ENCODE measurements around the gene RIBC2.

RIBC2 gene

DNA sequence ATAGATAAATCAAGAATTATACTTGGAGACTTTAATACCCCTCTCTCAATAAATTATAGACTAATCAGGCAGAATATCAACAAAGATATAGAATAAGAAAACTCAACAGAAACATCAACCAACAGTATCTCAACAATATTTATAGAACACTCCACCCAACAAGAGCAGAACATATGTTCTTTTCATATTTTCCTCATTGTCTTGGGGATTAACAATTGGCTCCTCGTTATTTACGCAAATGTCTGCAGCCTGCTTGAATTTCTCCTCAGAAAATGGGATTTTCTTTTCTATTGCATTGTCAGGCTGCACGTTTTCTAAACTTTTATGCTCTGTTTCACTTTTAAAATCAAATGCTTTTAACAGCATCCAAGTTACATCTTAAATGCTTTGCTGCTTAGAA, 52.1 kb downstream of the RIBC2 start:
- no peak for TF ChIP-seq OSR1 (CRISPR knock-in tag; IDR thresholded peaks at IDR 0.05)
- TF ChIP-seq CSDC2 (CRISPR knock-in tag; IDR thresholded peaks at IDR 0.05): no peak
- ATAC-seq: no peak

GRCh38 chr22:45468872-45469271, 55.4 kb downstream of the RIBC2 start:
- peak; percentile 66 for ATAC-seq
- TF ChIP-seq TSHZ2 (CRISPR knock-in tag; IDR thresholded peaks at IDR 0.05) (no peak), ZNF70 (CRISPR knock-in tag; IDR thresholded peaks at IDR 0.05) (no peak), OSR1 (CRISPR knock-in tag; IDR thresholded peaks at IDR 0.05) (no peak), ZFP30 (CRISPR knock-in tag; IDR thresholded peaks at IDR 0.05) (no peak), BACH2 (CRISPR knock-in tag; IDR thresholded peaks at IDR 0.05; ENCODE audit: borderline replicate concordance) (no peak), ARNTL (CRISPR knock-in tag; IDR thresholded peaks at IDR 0.05; ENCODE audit: borderline replicate concordance, low read depth) (no peak), CSRNP3 (CRISPR knock-in tag; IDR thresholded peaks at IDR 0.05) (no peak), CREB5 (CRISPR knock-in tag; IDR thresholded peaks at IDR 0.05; ENCODE audit: low read depth) (no peak), ZC3H10 (CRISPR knock-in tag; IDR thresholded peaks at IDR 0.05) (no peak), ISL1 (CRISPR knock-in tag; IDR thresholded peaks at IDR 0.05) (no peak), SNAI2 (CRISPR knock-in tag; IDR thresholded peaks at IDR 0.05) (no peak), PPARA (CRISPR knock-in tag; IDR thresholded peaks at IDR 0.05; ENCODE audit: borderline replicate concordance) (no peak), RARB (CRISPR knock-in tag; IDR thresholded peaks at IDR 0.05) (no peak), PATZ1 (CRISPR knock-in tag; IDR thresholded peaks at IDR 0.05; ENCODE audit: borderline replicate concordance) (no peak), CSDC2 (CRISPR knock-in tag; IDR thresholded peaks at IDR 0.05) (no peak), GLIS3 (CRISPR knock-in tag; IDR thresholded peaks at IDR 0.05) (no peak), ESRRG (CRISPR knock-in tag; IDR thresholded peaks at IDR 0.05) (no peak), ZNF565 (CRISPR knock-in tag; conservative IDR thresholded peaks at IDR 0.05; ENCODE audit: low read depth) (no peak)
- TF ChIP-seq, protein P1, sequence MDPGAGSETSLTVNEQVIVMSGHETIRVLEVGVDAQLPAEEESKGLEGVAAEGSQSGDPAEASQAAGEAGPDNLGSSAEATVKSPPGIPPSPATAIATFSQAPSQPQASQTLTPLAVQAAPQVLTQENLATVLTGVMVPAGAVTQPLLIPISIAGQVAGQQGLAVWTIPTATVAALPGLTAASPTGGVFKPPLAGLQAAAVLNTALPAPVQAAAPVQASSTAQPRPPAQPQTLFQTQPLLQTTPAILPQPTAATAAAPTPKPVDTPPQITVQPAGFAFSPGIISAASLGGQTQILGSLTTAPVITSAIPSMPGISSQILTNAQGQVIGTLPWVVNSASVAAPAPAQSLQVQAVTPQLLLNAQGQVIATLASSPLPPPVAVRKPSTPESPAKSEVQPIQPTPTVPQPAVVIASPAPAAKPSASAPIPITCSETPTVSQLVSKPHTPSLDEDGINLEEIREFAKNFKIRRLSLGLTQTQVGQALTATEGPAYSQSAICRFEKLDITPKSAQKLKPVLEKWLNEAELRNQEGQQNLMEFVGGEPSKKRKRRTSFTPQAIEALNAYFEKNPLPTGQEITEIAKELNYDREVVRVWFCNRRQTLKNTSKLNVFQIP (CRISPR knock-in tag; IDR thresholded peaks at IDR 0.05; ENCODE audit: borderline replicate concordance, low read depth): no peak

- ATAC-seq: peak; percentile 61
- TF ChIP-seq PPARA (CRISPR knock-in tag; IDR thresholded peaks at IDR 0.05; ENCODE audit: borderline replicate concordance) (no peak), ZNF8 (CRISPR knock-in tag; IDR thresholded peaks at IDR 0.05) (no peak), ESRRG (CRISPR knock-in tag; IDR thresholded peaks at IDR 0.05) (no peak)
Observed at GRCh38 chr22:45469281-45470073, 56.0 kb downstream of the RIBC2 start.
